GM19240 (cell line): ENCODE results near the gene TNFRSF6B.
"Not testable (repeated sequence)": the region's sequence is repeated elsewhere in the genome, so short reads cannot be mapped to it uniquely, and the experiment has no call there.

Experiments
- DNase-seq: peaks from one replicate; pipeline ENCODE4 v3.0.0; 2011; ENCODE audit warnings: low spot score; ENCODE audit not compliant: insufficient read length

Gene TNFRSF6B

DNA sequence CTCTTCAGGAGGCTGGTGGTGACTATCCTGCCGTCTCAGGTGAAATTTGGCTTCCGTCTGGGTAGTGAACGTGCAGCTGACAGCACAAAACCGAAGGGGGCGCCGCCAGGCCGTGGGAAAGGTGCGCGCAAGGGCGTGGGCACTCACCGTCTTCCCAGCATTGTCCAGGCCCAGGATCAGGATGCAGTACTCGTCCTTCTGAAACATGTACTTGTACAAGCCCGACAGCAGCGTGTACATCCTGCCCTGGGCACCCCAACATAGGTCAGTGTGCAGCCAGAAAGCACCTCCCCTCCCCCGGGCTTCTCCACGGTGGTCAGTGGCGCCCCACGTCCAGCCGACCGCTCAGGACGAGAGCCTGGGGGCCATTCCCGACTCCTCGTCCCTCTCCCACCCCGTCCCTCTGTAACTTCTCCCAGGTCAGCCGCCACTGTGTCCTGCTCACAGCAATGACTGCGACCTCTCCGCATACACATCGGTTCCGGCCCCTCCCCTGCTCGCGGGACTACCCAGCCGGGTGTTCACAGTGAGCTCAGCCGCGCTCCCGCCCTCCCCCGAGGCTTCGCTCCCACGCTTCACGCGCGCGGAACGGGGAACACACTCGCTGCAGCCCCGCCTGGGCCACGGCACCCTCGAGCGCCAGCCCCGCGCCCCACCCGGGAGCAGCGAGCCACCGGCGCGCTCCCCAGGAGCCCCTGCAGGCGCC is 10.6 kb downstream of the TNFRSF6B start:
- no peak for DNase-seq

DNA sequence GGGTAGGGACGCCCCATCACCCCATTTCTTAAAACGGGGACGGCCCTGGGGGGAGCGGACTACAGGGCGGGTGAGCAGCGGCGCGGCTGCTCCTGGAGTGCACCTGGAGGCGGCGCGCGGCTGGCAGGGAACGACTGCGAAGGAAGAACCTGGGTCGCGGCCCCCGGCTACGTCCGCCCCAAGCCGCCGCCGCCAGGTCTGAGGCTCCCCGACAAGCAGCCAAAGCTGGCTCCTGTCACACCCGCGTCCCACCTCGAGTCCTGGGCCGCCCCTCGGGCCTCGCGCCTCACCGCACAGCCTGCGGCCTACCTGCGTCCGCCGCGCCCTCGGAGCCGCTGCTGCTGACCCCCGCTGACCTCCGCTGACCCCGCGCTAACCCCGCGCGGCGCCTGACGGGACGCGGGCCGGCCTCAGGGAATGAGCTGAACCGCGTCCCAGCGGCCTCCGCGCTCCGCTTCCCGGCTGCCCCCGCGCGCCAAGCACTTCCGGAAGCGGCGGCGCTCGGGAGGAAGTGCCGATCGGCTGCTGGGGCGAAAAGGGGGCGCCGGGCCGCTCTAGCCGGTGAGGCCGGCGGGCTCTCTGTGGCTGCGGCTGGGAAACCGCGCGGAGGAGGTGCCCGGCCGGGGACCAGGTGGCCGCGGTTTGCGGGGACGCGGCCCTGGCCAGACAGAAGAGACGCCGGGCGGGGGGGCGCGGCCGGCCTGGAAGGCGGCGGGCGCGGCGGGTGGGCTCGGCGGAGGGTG is 11.3 kb downstream of the TNFRSF6B start, which contains the start of the genes ARFRP1 and ZGPAT:
ARFRP1 (minus strand) TSS at position 419 of the 743 bp plus-strand sequence. CDS start 885 bp downstream, outside the sequence.
ZGPAT (plus strand) TSS at position 482 of the 743 bp plus-strand sequence. CDS start 542 bp downstream, outside the sequence.
- peak; percentile 83 for DNase-seq

DNA sequence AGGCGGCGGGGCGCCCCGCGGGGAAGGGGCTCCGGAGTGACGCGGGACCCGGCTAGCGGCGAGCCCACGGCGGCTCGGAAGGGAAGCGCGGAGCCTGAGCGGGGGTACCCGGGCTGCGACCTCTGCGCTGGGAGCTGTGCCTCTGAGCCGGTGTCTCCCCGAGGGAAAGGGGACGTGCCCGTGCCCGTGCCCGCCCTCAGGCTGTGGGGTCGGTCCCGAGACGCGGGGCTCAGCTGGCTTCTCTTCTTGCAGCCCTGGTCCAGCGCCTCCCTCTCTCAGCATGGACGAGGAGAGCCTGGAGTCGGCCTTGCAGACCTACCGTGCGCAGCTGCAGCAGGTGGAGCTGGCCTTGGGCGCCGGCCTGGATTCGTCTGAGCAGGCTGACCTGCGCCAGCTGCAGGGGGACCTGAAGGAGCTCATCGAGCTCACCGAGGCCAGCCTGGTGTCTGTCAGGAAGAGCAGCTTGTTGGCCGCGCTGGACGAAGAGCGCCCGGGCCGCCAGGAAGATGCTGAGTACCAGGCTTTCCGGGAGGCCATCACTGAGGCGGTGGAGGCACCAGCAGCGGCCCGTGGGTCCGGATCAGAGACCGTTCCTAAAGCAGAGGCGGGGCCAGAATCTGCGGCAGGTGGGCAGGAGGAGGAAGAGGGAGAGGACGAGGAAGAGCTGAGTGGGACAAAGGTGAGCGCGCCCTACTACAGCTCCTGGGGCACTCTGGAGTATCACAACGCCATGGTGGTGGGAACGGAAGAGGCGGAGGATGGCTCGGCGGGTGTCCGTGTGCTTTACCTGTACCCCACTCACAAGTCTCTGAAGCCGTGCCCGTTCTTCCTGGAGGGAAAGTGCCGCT is 12.1 kb downstream of the TNFRSF6B start:
- DNase-seq: no peak

DNA sequence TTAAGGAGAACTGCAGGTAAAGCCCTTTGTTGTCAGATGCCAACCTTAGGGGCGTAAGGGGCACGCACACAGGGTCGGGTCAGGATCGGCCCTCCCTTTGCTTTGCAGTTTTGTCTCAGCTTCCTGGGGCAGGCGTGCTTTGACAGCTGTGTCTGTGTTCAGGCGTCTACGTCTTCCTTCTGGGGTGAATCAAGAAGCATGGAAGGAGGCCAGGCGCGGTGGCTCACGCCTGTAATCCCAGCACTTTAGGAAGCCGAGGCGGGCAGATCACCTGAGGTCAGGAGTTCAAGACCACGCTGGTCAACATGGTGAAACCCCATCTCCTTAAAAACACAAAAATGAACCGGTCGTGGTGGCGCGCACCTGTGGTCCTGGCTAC is 12.7 kb downstream of the TNFRSF6B start:
- no peak for DNase-seq

DNA sequence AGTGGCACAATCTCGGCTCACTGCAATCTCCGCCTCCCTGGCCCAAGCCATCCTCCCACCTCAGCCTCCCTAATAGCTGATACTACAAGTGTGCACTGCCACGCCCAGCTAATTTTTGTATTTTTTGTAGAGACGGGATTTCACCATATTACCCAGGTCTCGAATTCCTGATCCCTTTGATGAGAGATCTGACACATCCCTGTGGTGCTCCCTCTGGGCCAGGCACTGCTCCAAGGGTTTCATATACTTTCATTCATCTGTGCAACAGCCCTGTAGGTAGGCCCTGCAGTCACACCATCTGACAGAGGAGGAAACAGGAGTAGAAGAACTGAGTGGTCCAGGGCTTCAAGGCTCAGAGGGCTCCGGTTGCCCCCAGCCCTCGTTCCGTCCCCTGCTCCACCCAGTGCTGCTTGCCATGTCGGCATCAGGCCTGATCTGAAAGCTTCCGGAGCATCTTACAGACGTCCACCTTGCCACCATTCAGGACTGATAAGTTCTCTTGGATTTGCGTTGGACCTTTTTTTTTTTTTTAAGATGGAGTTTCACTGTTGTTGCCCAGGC is 14.7 kb downstream of the TNFRSF6B start:
- DNase-seq: no peak

DNA sequence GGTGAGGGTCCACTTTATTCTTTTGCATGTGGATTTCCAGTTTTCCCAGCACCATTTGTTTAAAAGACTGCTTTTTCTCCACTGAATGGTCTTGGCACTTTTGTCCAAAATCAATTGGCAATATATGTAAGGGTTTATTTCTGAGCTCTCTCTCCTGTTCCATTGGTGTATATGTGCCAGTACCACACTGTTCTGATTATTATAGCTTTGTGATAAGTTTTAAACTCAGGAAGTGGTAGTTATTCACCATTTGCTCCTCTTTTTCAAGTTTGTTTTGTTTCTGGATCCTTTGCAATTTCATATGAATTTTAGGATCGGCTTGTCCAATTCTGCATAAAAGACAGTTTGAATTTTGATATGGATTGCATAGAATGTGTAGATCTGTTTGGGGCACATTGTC is 15.7 kb downstream of the TNFRSF6B start:
- no peak for DNase-seq

DNA sequence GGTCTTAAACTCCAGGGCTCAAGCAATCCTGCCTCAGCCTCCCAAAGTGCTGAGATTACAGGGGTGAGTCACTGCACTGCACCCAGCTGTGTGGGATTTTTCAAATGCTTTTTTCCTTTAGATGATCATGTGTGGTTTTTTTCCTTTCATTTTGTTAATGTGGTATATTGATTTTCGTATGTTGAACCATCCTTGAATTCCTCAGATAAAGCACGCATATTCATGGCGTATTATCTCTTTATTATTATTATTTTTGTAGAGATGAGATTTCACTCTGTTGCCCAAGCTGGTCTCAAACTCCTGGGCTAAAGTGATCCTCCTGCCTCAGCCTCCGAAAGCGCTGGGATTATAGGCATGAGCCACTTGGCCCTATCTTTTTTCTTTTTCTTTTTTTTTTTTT is 18.4 kb downstream of the TNFRSF6B start:
- DNase-seq: no peak

DNA sequence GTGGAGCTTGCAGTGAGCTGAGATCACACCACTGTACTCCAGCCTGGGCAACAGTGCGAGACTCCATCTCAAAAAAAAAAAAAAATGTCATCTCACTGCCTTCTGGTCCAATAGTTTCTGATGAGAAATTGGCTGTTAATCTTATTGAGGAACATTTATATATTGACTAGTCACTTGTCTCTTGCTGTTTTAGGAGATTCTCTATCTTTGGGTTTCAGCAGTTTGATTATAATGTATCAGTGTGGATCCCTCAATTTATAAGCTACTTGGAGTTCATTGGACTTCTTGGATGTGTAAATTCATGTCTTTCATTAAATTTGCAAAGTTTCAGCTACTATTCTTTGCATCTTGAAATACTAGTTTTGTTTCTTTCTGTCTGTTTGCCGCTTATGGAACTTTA is 22.5 kb downstream of the TNFRSF6B start:
- no peak for DNase-seq

DNA sequence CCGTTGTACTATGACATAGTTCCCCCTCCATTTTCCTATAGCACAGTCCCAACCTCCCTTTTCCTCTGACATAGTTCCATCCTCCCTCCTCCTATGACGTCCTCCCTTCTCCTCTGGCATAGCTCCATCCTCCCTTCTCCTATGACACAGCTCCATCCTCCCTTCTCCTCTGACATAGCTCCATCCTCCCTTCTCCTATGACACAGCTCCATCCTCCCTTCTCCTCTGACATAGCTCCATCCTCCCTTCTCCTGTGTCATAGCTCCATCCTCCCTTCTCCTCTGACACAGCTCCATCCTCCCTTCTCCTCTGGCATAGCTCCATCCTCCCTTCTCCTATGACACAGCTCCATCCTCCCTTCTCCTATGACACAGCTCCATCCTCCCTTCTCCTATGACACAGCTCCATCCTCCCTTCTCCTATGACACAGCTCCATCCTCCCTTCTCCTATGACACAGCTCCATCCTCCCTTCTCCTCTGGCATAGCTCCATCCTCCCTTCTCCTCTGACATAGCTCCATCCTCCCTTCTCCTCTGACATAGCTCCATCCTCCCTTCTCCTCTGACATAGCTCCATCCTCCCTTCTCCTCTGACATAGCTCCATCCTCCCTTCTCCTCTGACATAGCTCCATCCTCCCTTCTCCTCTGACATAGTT is 26.6 kb downstream of the TNFRSF6B start:
- DNase-seq: not testable (repeated sequence)

DNA sequence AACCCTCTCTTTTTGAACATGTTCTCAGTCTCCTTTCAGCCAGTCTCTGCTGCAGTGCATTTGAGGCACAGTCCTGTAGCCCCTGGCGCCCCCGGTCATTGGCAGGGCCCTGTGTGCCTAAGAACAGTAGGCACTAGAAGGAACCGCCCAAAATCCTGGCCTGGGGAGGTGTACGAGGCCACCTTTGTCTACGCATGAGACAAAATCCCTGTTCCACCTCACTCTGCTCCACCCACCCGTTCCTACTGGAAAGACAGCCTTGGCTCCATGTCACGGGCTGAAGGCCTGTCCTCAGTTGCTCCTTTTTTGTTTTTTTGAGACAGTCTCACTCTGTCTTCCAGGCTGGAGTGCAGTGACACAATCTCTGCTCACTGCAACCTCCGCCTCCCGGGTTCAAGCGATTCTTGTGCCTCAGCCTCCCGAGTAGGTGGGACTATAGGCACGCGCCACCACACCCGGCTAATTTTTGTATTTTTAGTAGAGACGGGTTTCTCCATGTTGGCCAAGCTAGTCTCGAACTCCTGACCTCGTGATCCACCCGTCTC is 33.8 kb downstream of the TNFRSF6B start:
- not testable (repeated sequence) for DNase-seq

DNA sequence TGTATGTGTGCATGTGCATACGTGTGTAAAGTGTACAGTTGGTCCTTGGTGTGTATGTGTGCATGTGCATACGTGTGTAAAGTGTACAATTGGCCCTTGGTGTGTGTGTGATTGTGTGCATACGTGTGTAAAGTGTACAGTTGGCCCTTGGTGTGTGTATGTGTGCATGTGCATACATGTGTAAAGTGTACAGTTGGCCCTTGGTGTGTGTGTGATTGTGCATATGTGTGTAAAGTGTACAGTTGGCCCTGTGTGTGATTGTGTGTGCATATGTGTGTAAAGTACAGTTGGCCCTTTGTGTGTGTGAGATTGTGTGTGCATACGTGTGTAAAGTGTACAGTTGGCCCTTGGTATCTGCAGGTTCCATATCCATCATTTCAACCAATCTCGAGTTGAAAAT is 35.0 kb downstream of the TNFRSF6B start:
- no peak for DNase-seq

DNA sequence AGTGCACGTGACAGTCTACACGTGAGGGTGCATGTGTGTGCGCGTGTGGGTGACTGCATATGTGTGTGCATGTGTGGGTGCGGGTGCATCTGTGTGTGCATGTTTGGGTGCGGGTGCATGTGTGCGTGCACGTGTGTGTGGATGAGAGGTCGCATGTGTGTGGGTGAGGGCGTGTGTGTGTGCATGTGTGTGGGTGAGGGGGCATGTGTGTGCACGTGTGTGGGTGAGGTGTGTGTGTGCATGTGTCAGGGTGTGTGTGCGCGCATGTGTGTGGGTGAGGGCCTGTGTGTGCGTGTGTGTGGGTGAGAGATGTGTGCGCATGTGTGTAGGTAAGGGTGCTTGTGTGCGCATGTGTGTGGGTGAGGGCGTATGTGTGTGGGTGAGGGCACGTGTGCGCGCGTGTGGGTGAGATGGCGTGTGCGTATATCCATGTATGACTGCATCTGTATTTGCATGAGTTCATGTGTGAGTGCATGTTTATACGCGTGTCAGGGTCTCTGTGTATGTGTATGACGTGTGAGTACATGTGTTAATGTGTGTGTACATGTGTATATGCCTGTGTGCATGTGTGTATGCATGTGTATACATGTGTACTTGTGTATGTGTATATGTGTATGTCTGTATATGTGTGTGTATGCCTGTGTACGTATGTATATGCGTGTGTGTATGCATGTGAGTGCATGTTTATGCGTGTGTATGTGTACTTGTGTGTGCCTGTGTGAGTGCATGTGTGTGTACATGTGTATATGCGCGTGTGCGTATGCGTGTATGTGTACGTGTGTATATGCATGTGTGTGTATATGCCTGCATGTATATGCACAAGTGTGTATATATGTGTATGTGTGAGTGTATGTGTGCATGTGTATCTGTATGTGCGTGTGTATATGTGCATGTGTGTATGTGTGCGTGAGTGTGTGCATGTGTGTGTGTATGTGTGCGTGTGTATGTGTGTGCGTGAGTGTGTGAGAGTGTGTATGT is 36.0 kb downstream of the TNFRSF6B start:
- DNase-seq: no peak

DNA sequence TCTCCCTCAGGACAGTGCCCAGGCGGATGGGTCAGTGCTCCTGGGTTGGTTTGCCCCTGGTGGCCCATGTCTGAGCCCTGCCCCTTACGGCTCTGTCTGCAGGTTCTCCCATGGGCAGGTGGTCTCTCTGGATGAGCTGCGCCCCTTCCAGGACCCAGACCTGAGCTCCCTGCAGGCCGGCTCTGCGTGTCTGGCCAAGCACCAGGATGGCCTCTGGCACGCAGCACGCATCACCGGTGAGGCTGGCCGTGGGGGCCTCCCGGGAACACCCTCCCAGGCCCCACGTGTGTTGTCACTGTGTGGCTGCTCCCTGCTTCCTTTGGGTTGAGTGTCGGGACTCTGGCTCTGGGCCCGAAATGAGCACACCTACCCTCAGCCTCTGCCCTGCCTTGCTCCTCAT is 36.7 kb downstream of the TNFRSF6B start:
- DNase-seq: no peak

DNA sequence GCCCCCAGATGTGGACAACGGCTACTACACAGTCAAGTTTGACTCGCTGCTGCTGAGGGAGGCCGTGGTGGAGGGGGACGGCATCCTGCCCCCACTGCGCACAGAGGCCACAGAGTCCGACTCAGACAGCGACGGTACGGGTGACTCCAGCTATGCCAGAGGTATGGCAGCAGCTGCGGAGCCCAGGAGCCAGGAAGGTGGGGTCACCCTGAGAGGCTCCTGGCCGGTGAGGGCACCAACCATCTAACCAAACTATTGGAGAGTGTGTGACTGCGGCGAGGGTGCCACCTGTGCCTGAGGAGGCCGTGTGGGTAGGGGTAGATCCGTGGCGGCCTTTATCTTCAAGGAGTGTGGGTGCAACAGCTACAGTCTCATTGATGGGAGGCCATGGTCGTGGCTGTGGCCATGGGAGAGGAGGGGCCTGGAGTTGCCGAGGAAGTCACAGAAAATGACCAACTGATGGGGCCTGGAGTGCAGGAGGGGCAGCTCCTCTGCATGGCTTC is 37.2 kb downstream of the TNFRSF6B start:
- no peak for DNase-seq

DNA sequence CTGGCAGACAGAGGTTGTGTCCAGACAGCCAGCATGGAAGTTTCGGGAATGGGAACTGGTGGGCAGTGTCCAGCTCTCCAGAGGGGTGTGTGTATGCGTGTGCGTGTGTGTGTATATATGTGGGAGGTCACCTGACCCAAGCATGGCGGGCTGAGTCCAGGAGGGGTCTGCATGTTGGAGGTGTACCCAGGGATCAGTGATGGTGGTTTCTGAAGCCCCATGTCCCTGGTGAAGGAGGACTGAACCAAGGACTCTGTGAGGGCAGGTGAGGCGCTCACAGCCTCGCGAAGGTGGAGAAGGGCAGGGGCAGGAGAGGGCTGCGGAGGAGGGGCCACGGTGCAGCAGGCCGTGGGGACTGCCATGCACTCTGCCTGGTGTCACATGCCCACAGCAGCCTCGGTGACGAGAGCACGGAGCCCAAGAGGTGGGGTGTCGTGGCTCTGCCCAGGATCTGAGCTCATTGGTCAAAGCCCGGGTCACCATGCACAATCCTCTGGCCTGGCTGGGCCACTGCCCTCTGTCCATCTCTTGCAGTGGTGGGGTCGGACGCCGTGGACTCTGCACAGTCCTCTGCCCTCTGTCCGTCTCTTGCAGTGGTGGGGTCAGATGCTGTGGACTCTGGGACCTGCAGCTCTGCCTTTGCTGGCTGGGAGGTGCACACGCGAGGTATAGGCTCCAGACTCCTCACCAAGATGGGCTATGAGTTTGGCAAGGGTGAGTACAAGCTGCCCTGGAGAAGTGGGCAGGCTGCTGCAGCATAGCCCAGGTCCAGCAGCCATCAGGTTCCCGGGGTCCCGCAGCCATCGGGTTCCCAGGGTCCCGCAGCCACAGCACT is 37.9 kb downstream of the TNFRSF6B start:
- no peak for DNase-seq

DNA sequence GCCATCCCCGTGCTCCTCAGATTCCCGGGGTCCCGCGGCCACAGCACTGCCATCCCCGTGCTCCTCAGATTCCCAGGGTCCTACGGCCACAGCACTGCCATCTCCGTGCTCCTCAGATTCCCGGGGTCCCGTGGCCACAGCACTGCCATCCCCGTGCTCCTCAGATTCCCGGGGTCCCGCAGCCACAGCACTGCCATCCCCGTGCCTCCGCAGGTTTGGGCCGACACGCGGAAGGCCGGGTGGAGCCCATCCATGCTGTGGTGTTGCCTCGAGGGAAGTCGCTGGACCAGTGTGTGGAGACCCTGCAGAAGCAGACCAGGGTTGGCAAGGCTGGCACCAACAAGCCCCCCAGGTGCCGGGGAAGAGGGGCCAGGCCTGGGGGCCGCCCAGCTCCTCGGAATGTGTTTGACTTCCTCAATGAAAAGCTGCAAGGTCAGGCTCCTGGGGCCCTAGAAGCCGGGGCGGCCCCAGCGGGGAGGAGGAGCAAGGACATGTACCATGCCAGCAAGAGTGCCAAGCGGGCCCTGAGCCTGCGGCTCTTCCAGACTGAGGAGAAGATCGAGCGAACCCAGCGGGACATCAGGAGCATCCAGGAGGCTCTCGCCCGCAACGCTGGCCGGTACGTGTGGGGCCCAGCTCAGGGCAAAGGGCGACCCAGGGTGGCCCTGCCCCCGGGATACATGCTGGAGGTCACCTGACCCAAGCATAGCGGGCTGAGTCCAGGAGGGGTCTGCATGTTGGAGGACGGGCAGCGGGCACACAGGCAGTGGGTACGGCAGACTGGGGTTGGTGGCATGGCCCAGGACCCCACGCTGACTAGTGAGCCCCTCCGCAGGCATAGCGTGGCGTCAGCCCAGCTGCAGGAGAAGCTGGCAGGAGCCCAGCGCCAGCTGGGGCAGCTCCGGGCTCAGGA is 38.8 kb downstream of the TNFRSF6B start:
- DNase-seq: no peak
